GM21717 (cell line): ENCODE results near the gene JMJD1C.

Experiments used
- ATAC-seq: cut with Tn5 transposase; IDR thresholded peaks from one replicate; pipeline ENCODE4 v1.9.1; 2021; ENCODE audit warnings: mild to moderate bottlenecking, moderate library complexity; ENCODE audit not compliant: unreplicated experiment

The JMJD1C gene

DNA sequence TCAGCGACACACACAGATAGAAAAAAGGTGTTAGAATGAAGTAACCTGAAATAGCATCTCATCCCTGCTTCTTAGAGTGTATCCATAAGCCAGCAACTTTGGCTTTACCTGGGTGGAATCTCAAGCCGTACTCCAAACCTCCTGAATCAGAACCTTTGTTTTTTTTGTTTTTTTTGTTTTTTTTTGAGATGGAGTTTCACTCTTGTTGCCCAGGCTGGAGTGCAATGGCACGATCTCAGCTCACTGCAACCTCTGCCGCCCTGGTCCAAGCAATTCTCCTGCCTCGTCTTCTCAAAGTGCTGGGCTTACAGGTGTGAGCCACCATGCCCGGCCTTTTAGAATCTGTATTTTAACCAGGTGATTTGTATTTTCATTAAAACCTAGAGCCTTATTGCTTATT, 323.6 kb downstream of the JMJD1C start:
- ATAC-seq, result no peak

GRCh38 chr10:63140077-63140476, 325.7 kb downstream of the JMJD1C start:
- ATAC-seq, result no peak

- no peak for ATAC-seq
Measured at GRCh38 chr10:63137306-63137705, 328.5 kb downstream of the JMJD1C start.

- no peak for ATAC-seq
Measured at GRCh38 chr10:63133821-63134557, 331.8 kb downstream of the JMJD1C start.

DNA sequence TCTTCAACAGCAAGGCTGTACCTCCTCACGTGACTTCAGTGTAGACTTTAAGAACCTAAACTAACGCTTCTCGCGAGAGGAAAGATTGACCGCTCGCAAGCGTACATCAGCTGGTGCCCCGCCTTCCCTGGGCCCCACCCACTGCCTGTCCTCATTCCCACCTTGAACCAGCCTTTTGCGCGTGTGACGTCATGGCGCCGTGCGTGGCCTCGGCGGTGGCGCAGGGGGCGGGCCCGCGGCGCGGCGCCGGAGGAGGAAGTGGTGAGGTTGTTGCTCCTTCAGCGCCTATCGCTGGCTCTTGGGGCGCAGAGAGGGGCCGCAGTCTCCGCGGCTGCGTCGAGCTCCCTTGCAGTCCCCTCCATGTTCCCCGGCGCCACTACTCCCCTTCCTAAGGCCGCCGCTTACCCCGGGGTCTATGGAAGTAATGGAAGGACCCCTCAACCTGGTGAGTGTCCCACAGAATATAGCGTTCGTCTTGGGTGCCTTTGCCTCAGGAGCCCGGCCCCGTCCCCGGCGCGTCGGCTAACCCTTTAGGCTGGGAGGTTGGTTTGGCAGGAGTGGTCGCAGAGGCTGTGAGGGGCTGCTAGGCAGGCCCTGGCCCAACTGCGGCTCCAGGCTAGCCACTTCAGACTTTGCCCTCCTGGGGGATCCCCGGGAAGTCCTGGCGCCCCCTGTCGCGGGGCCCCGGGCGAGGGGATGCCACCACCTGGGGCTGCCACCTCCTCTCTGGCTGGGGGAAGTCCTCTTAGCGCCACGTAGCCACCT, 332.5 kb downstream of the JMJD1C start, which contains the start of gene NRBF2:
NRBF2 (plus strand) TSS at position 273 of the 765 bp plus-strand sequence; CDS start at position 416, 143 bp downstream.
- peak; percentile 95 for ATAC-seq

- no peak for ATAC-seq
Measured at GRCh38 chr10:63132651-63133055, 333.1 kb downstream of the JMJD1C start.

DNA sequence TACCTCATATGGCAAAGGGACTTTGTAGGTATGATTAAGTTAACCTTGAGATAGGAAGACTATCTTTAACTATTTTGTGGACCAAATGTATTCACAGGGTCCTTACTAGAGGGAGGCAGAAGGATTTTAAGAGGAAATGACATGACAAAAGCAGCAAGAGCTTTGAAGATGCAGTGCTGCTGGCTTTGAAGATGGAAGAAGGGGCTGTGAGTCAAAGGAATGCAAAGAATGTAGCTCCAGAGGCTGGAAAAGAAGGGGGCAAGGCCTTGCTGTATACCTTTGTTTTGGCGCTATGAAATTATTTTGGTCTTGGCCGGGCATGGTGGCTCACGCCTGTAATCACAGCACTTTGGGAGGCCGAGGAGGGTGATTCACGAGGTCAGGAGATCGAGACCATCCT, 335.9 kb downstream of the JMJD1C start:
- ATAC-seq, result no peak

DNA sequence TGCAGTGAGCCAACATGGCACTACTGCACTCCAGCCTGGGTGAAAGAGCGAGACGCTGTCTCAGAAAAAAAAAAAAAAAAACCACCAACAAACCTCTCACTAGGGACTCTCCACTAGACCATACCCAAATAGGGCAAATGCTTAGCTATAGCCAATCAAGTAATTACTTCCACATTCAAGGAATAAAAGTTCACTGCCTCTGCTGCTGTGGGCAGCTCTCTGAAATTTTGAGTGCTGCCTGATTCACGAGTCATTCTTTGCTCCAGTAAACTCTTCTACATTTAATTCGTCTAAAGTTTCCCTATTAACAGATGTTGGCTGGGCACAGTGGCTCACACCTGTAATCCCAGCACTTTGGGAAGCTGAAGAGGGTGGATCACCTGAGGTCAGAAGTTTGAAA, 337.3 kb downstream of the JMJD1C start:
- no peak for ATAC-seq

GRCh38 chr10:63125459-63125858, 340.3 kb downstream of the JMJD1C start:
- no peak for ATAC-seq

GRCh38 chr10:63123727-63124362, 341.9 kb downstream of the JMJD1C start:
- no peak for ATAC-seq

DNA sequence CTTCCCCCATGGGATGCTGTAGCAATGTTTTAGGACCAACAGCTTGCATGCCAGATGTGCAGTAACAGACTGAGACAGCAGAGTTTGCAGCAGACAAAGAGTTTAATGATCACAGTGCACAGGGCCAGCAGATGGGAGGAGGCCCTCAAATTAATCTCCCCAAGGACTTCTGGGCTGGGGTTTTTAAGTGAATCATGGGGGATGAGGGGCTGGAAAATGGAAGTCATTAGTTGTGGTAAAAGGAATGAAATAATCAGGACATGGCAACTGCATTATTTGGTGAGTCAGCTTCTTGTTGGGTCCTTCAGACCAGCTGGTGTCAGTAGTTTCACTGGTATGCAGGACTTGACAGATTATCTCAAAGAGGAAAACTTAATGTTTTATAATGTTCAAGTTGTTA, 345.2 kb downstream of the JMJD1C start:
- ATAC-seq, result no peak

- no peak for ATAC-seq
Measured at GRCh38 chr10:63119041-63119440, 346.7 kb downstream of the JMJD1C start.
